WERI-Rb-1 (cell line): Measurements from ENCODE around the gene DNAJC4.

Source experiments
- DNase-seq: peaks from one replicate; pipeline ENCODE4 v3.0.0-alpha.2; 2020
- H3K27ac ChIP-seq: fragments of 250-450 bp; sonication (Bioruptor Pico); 2 replicates; pipeline ENCODE4 v1.5.1; 2020; ENCODE audit warnings: mild to moderate bottlenecking, moderate library complexity
- H3K27me3 ChIP-seq: fragments of 250-450 bp; sonication (Bioruptor Pico); 2 replicates; pipeline ENCODE4 v1.5.1; 2021; ENCODE audit warnings: mild to moderate bottlenecking, low read depth, moderate library complexity; ENCODE audit not compliant: insufficient read depth, severe bottlenecking
- H3K36me3 ChIP-seq: fragments of 250-450 bp; sonication (Bioruptor Pico); 2 replicates; pipeline ENCODE4 v1.5.1; 2020; ENCODE audit warnings: mild to moderate bottlenecking, moderate library complexity
- H3K4me3 ChIP-seq: 2 replicates; pipeline ENCODE4 v1.5.1; 2011; ENCODE audit warnings: low read depth, mild to moderate bottlenecking, control low read depth, low read length
- H3K9me3 ChIP-seq: fragments of 250-450 bp; sonication (Bioruptor Pico); 2 replicates; pipeline ENCODE4 v1.5.1; 2021; ENCODE audit warnings: mild to moderate bottlenecking, moderate library complexity; ENCODE audit not compliant: severe bottlenecking
- TF ChIP-seq, protein P1 (sequence below): IDR thresholded peaks from 2 replicates; pipeline ENCODE4 v1.5.1; 2011; ENCODE audit warnings: low read depth, mild to moderate bottlenecking, control low read depth, inconsistent platforms, low read length

DNAJC4 gene

DNA sequence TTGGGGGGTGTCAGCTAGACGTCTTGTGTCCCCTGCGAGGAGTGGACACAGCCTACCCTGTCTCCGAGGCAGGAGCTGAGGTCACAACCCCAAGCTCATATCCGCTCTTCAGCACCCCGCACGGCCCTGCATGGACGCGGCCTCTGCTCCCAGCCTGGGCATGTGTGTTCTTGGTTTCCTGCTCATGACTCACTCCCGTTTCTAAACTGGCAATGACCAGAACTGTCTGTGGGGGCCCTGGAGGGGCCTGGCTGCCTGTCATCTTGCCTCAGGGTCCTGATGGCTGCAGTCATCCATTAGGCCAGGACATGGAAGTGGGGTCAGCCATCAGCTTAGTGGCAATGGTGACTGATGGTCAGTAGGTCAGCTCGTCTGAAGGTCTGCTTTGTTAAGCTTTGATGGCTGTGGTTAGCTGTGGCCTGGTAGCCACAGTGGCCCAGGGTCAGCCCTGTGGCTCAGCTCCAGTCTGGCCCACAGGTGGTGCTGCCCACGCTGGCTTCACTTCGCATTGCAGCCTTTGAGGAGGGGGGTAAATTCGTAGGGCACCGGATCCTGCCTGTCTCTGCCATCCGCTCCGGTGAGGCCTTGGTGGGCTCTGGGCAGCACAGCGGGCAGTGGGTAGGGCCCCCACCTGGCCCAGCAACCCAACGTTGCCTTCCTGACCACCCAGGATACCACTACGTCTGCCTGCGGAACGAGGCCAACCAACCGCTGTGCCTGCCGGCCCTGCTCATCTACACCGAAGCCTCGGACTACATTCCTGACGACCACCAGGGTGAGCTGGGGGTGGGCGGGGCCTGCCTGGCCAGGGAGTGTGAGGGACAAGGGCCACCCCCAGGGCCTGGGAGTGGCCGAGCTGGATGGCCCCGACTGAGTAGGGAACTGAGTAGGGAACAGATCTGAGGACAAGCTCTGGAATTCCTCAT, 32.9 kb downstream of the DNAJC4 start:
- no peak overlapping the region for H3K27ac ChIP-seq
- TF ChIP-seq, protein P1, sequence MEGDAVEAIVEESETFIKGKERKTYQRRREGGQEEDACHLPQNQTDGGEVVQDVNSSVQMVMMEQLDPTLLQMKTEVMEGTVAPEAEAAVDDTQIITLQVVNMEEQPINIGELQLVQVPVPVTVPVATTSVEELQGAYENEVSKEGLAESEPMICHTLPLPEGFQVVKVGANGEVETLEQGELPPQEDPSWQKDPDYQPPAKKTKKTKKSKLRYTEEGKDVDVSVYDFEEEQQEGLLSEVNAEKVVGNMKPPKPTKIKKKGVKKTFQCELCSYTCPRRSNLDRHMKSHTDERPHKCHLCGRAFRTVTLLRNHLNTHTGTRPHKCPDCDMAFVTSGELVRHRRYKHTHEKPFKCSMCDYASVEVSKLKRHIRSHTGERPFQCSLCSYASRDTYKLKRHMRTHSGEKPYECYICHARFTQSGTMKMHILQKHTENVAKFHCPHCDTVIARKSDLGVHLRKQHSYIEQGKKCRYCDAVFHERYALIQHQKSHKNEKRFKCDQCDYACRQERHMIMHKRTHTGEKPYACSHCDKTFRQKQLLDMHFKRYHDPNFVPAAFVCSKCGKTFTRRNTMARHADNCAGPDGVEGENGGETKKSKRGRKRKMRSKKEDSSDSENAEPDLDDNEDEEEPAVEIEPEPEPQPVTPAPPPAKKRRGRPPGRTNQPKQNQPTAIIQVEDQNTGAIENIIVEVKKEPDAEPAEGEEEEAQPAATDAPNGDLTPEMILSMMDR: no peak
- H3K27me3 ChIP-seq: no peaks in the 10 kb centered on the region
- no peak for DNase-seq
- no peaks in the 10 kb centered on the region for H3K9me3 ChIP-seq
- H3K4me3 ChIP-seq: no peak overlapping the region
- peaks cover 77% of the 10 kb centered on the region for H3K36me3 ChIP-seq

GRCh38 chr11:64263947-64264317, 33.6 kb downstream of the DNAJC4 start:
- Histone ChIP-seq H3K27me3 (no peaks in the 10 kb centered on the region), H3K36me3 (peaks cover 71% of the 10 kb centered on the region), H3K4me3 (no peak overlapping the region), H3K9me3 (no peaks in the 10 kb centered on the region), H3K27ac (no peak overlapping the region; the same call in 1 of the 2 replicates)
- TF ChIP-seq, protein P1: no peak
- no peak for DNase-seq

GRCh38 chr11:64264371-64264852, 34.1 kb downstream of the DNAJC4 start:
- Histone ChIP-seq H3K4me3 (no peak overlapping the region), H3K9me3 (no peaks in the 10 kb centered on the region), H3K27ac (no peak overlapping the region; the same call in 1 of the 2 replicates), H3K36me3 (peaks cover 66% of the 10 kb centered on the region), H3K27me3 (no peaks in the 10 kb centered on the region)
- DNase-seq: no peak
- TF ChIP-seq, protein P1: no peak

DNA sequence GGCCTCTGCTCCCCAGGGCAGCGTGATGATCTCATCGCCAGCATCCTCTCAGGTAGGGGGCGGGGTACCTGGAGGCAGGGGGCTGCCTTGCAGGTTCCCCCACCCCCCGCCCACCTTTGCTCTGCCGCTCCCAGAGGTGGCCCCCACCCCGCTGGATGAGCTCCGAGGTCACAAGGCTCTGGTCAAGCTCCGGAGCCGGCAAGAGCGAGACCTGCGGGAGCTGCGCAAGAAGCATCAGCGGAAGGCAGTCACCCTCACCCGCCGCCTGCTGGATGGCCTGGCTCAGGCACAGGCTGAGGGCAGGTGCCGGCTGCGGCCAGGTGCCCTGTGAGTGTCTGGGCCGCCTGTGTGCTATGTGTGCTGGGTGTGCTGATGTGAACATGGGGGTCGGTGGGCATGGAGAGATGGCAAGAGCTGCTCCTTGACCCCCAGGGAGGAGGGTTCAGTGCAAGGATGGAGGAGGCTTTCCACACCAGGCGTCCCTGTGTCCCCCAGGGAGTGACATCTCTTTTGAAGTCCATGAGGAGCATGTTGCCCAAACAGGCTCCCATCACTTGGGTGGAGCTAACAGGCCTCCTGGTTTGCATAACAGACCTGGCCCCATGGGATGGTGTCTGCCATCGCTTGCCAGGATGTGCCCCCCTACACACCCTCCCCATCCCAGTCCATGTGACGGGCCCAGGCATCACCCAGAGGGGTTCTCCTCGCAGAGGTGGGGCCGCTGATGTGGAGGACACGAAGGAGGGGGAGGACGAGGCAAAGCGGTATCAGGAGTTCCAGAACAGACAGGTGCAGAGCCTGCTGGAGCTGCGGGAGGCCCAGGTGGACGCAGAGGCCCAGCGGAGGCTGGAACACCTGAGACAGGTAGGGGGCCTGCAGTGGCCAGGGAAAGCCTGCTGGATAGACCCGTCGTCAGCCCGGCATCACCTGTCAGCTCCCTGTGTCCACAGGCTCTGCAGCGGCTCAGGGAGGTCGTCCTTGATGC, 35.1 kb downstream of the DNAJC4 start:
- TF ChIP-seq, protein P1: no peak
- Histone ChIP-seq H3K36me3 (peaks cover 57% of the 10 kb centered on the region), H3K9me3 (no peaks in the 10 kb centered on the region), H3K27ac (no peak overlapping the region), H3K27me3 (no peaks in the 10 kb centered on the region), H3K4me3 (no peak overlapping the region)
- no peak for DNase-seq

DNA sequence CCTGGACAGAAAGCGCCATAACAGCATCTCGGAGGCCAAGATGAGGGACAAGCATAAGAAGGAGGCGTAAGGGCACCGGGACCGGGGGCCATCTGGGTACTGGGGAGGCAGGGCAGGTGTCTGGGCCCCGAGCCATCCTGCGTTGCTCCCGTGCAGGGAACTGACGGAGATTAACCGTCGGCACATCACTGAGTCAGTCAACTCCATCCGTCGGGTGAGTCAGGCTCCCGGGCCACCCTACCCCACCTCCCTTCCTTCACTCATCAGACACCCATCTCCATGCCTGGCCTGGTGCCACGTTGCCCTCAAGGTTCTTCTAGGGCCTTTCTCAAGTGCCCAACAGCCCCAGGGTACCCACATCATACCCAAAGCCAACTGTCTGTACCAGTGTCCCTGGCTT, 36.0 kb downstream of the DNAJC4 start:
- H3K9me3 ChIP-seq: no peaks in the 10 kb centered on the region
- no peak overlapping the region for H3K4me3 ChIP-seq
- no peak overlapping the region for H3K27ac ChIP-seq
- TF ChIP-seq, protein P1: no peak
- H3K36me3 ChIP-seq: peaks cover 52% of the 10 kb centered on the region
- DNase-seq: no peak
- no peaks in the 10 kb centered on the region for H3K27me3 ChIP-seq
